Activated naive CD8-positive, alpha-beta T cell treated with anti-CD3 and anti-CD28 coated beads, Interleukin-2, amount 50 U/mL, for 24 hours (primary cell): ENCODE measurements around the gene LSM12.
A peak's percentile ranks its signal among the peaks of the same experiment; 100 is the strongest.

Experiments
- ATAC-seq: fragments of 150-1000 bp; cut with Tn5 transposase; one replicate; pipeline ENCODE4 v1.10.0; 2021
- DNase-seq: peaks from one replicate; pipeline ENCODE4 v3.0.0; 2021
- H3K27ac Mint-ChIP-seq: one replicate; pipeline ENCODE4 v1.8.0; 2021; ENCODE audit warnings: mild to moderate bottlenecking, mixed read lengths
- H3K27me3 Mint-ChIP-seq: one replicate; pipeline ENCODE4 v1.8.0; 2021; ENCODE audit warnings: mixed read lengths
- H3K36me3 Mint-ChIP-seq: one replicate; pipeline ENCODE4 v1.8.0; 2021; ENCODE audit warnings: low read depth, mixed read lengths
- H3K4me1 Mint-ChIP-seq: one replicate; pipeline ENCODE4 v1.8.0; 2021; ENCODE audit warnings: mixed read lengths
- H3K4me3 Mint-ChIP-seq: one replicate; pipeline ENCODE4 v1.8.0; 2021; ENCODE audit warnings: mild to moderate bottlenecking, moderate library complexity, mixed read lengths
- H3K9me3 Mint-ChIP-seq: one replicate; pipeline ENCODE4 v1.8.0; 2021; ENCODE audit warnings: mixed read lengths

Gene LSM12

GRCh38 chr17:44086364-44087311 is 20.2 kb upstream of the LSM12 start:
- ATAC-seq, result peak; percentile 87

GRCh38 chr17:44085908-44086307 is 19.4 kb upstream of the LSM12 start:
- H3K9me3 Mint-ChIP-seq, result no peaks in the 10 kb centered on the region
- H3K27me3 Mint-ChIP-seq, result no peaks in the 10 kb centered on the region
- peaks cover 21% of the 10 kb centered on the region for H3K4me1 Mint-ChIP-seq
- peaks cover 5% of the 10 kb centered on the region for H3K36me3 Mint-ChIP-seq
- H3K27ac Mint-ChIP-seq, result peak overlapping the region; percentile 65
- DNase-seq (no peak), ATAC-seq (no peak)
- no peak overlapping the region for H3K4me3 Mint-ChIP-seq

More at GRCh38 chr17:44086364-44087311, 20.2 kb upstream of the LSM12 start:
- Mint-ChIP-seq H3K27ac (peak overlapping the region; percentile 13), H3K27me3 (no peaks in the 10 kb centered on the region), H3K9me3 (no peaks in the 10 kb centered on the region), H3K36me3 (peaks cover 5% of the 10 kb centered on the region), H3K4me1 (peaks cover 21% of the 10 kb centered on the region), H3K4me3 (no peak overlapping the region)
- peak; percentile 52 for DNase-seq

- peaks cover 21% of the 10 kb centered on the region for H3K4me1 Mint-ChIP-seq
- H3K27ac Mint-ChIP-seq, result no peak overlapping the region
- DNase-seq, result no peak
- H3K4me3 Mint-ChIP-seq, result no peak overlapping the region
- no peaks in the 10 kb centered on the region for H3K27me3 Mint-ChIP-seq
- ATAC-seq, result no peak
- peaks cover 5% of the 10 kb centered on the region for H3K36me3 Mint-ChIP-seq
- H3K9me3 Mint-ChIP-seq, result no peaks in the 10 kb centered on the region
These were observed 18.4 kb upstream of the LSM12 start for GRCh38 chr17:44084921-44085320.

GRCh38 chr17:44084131-44084538 is 17.7 kb upstream of the LSM12 start:
- H3K4me1 Mint-ChIP-seq, result peaks cover 21% of the 10 kb centered on the region
- no peak for ATAC-seq
- peak; percentile 66 for DNase-seq
- no peak overlapping the region for H3K27ac Mint-ChIP-seq
- H3K36me3 Mint-ChIP-seq, result peaks cover 5% of the 10 kb centered on the region
- no peaks in the 10 kb centered on the region for H3K9me3 Mint-ChIP-seq
- no peaks in the 10 kb centered on the region for H3K27me3 Mint-ChIP-seq
- H3K4me3 Mint-ChIP-seq, result no peak overlapping the region

- Mint-ChIP-seq H3K9me3 (no peaks in the 10 kb centered on the region), H3K4me1 (peaks cover 21% of the 10 kb centered on the region), H3K27me3 (no peaks in the 10 kb centered on the region), H3K36me3 (peaks cover 3% of the 10 kb centered on the region), H3K27ac (no peak overlapping the region), H3K4me3 (no peak overlapping the region)
- DNase-seq (no peak), ATAC-seq (no peak)
These were observed 16.9 kb upstream of the LSM12 start for GRCh38 chr17:44083250-44083849.

GRCh38 chr17:44082256-44082927 is 15.9 kb upstream of the LSM12 start:
- Mint-ChIP-seq H3K36me3 (peaks cover 3% of the 10 kb centered on the region), H3K4me3 (no peak overlapping the region), H3K27me3 (no peaks in the 10 kb centered on the region), H3K27ac (no peak overlapping the region), H3K4me1 (peaks cover 16% of the 10 kb centered on the region), H3K9me3 (no peaks in the 10 kb centered on the region)
- DNase-seq (no peak), ATAC-seq (no peak)

- DNase-seq (no peak), ATAC-seq (no peak)
- H3K27me3 Mint-ChIP-seq, result no peaks in the 10 kb centered on the region
- no peaks in the 10 kb centered on the region for H3K9me3 Mint-ChIP-seq
- no peak overlapping the region for H3K27ac Mint-ChIP-seq
- no peak overlapping the region for H3K4me3 Mint-ChIP-seq
- peaks cover 9% of the 10 kb centered on the region for H3K4me1 Mint-ChIP-seq
- peaks cover 3% of the 10 kb centered on the region for H3K36me3 Mint-ChIP-seq
These were observed 15.2 kb upstream of the LSM12 start for GRCh38 chr17:44081681-44082080.

GRCh38 chr17:44079877-44080821 is 13.7 kb upstream of the LSM12 start:
- no peak for DNase-seq
- no peak for ATAC-seq
- Mint-ChIP-seq H3K4me1 (no peaks in the 10 kb centered on the region), H3K9me3 (no peaks in the 10 kb centered on the region), H3K36me3 (peaks cover 3% of the 10 kb centered on the region), H3K27ac (no peak overlapping the region), H3K4me3 (no peak overlapping the region), H3K27me3 (no peaks in the 10 kb centered on the region)

- no peaks in the 10 kb centered on the region for H3K9me3 Mint-ChIP-seq
- no peaks in the 10 kb centered on the region for H3K27me3 Mint-ChIP-seq
- DNase-seq (no peak), ATAC-seq (no peak)
- no peak overlapping the region for H3K27ac Mint-ChIP-seq
- H3K36me3 Mint-ChIP-seq, result peaks cover 5% of the 10 kb centered on the region
- H3K4me3 Mint-ChIP-seq, result no peak overlapping the region
- no peaks in the 10 kb centered on the region for H3K4me1 Mint-ChIP-seq
These were observed 11.9 kb upstream of the LSM12 start for GRCh38 chr17:44078412-44078811.

- Mint-ChIP-seq H3K27me3 (no peaks in the 10 kb centered on the region), H3K9me3 (no peaks in the 10 kb centered on the region), H3K4me3 (no peak overlapping the region), H3K4me1 (peaks cover 6% of the 10 kb centered on the region), H3K36me3 (peaks cover 5% of the 10 kb centered on the region), H3K27ac (no peak overlapping the region)
- DNase-seq, result no peak
- no peak for ATAC-seq
These were observed 11.1 kb upstream of the LSM12 start for GRCh38 chr17:44077595-44077909.

GRCh38 chr17:44076716-44077594 is 10.5 kb upstream of the LSM12 start:
- Mint-ChIP-seq H3K4me1 (peaks cover 9% of the 10 kb centered on the region), H3K4me3 (no peak overlapping the region), H3K9me3 (no peaks in the 10 kb centered on the region), H3K27ac (no peak overlapping the region), H3K27me3 (no peaks in the 10 kb centered on the region), H3K36me3 (peaks cover 3% of the 10 kb centered on the region)
- DNase-seq (no peak), ATAC-seq (no peak)

GRCh38 chr17:44075598-44076293 is 9.3 kb upstream of the LSM12 start:
- no peak for ATAC-seq
- no peak overlapping the region for H3K27ac Mint-ChIP-seq
- no peak for DNase-seq
- no peaks in the 10 kb centered on the region for H3K27me3 Mint-ChIP-seq
- H3K36me3 Mint-ChIP-seq, result peaks cover 2% of the 10 kb centered on the region
- no peaks in the 10 kb centered on the region for H3K9me3 Mint-ChIP-seq
- H3K4me3 Mint-ChIP-seq, result no peak overlapping the region
- H3K4me1 Mint-ChIP-seq, result peaks cover 18% of the 10 kb centered on the region

GRCh38 chr17:44074911-44075285 is 8.4 kb upstream of the LSM12 start:
- H3K27ac Mint-ChIP-seq, result no peak overlapping the region
- H3K9me3 Mint-ChIP-seq, result no peaks in the 10 kb centered on the region
- H3K4me1 Mint-ChIP-seq, result peaks cover 24% of the 10 kb centered on the region
- no peaks in the 10 kb centered on the region for H3K27me3 Mint-ChIP-seq
- ATAC-seq (no peak), DNase-seq (no peak)
- H3K4me3 Mint-ChIP-seq, result no peak overlapping the region
- peaks cover 2% of the 10 kb centered on the region for H3K36me3 Mint-ChIP-seq
